ENCODE data around the gene INPP5B. TPM values are rescaled to one million over a fixed set of nuclear protein-coding genes. Genes with fewer than 3 reads are reported as not detected.

Gene INPP5B
- total and polyA plus RNA-seq, 2 experiments from 2014 or later: 6.9 to 29.1 TPM

DNA sequence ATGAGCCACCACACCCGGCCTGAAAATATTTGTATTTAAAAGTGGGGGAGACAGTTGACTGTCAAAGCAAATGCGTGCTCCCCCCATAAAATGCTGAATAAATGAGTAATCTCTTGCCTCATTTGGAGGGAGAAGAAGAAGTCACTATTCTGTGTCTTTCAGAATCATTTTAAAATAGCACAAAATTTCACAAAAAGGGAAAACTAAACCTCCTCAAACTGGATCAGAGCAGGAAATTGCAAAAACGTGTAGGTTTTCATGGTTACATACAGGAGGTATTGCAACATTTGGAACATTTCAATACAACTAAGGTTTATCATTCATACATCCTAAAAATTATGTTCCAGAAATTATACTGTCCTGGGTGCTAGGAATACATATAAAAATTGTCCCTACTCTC, 101.1 kb downstream of the INPP5B start (continued):
- TF ChIP-seq, protein P1, sequence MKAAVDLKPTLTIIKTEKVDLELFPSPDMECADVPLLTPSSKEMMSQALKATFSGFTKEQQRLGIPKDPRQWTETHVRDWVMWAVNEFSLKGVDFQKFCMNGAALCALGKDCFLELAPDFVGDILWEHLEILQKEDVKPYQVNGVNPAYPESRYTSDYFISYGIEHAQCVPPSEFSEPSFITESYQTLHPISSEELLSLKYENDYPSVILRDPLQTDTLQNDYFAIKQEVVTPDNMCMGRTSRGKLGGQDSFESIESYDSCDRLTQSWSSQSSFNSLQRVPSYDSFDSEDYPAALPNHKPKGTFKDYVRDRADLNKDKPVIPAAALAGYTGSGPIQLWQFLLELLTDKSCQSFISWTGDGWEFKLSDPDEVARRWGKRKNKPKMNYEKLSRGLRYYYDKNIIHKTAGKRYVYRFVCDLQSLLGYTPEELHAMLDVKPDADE (IDR thresholded peaks at IDR 0.05): no peak
- TF ChIP-seq ZNF331 (CRISPR knock-in tag; IDR thresholded peaks at IDR 0.05; ENCODE audit: low read depth) (no peak), NANOG (IDR thresholded peaks at IDR 0.05; ENCODE audit: borderline replicate concordance) (no peak), ZNF114 (CRISPR knock-in tag; IDR thresholded peaks at IDR 0.05) (no peak)
- TF ChIP-seq, protein P2, sequence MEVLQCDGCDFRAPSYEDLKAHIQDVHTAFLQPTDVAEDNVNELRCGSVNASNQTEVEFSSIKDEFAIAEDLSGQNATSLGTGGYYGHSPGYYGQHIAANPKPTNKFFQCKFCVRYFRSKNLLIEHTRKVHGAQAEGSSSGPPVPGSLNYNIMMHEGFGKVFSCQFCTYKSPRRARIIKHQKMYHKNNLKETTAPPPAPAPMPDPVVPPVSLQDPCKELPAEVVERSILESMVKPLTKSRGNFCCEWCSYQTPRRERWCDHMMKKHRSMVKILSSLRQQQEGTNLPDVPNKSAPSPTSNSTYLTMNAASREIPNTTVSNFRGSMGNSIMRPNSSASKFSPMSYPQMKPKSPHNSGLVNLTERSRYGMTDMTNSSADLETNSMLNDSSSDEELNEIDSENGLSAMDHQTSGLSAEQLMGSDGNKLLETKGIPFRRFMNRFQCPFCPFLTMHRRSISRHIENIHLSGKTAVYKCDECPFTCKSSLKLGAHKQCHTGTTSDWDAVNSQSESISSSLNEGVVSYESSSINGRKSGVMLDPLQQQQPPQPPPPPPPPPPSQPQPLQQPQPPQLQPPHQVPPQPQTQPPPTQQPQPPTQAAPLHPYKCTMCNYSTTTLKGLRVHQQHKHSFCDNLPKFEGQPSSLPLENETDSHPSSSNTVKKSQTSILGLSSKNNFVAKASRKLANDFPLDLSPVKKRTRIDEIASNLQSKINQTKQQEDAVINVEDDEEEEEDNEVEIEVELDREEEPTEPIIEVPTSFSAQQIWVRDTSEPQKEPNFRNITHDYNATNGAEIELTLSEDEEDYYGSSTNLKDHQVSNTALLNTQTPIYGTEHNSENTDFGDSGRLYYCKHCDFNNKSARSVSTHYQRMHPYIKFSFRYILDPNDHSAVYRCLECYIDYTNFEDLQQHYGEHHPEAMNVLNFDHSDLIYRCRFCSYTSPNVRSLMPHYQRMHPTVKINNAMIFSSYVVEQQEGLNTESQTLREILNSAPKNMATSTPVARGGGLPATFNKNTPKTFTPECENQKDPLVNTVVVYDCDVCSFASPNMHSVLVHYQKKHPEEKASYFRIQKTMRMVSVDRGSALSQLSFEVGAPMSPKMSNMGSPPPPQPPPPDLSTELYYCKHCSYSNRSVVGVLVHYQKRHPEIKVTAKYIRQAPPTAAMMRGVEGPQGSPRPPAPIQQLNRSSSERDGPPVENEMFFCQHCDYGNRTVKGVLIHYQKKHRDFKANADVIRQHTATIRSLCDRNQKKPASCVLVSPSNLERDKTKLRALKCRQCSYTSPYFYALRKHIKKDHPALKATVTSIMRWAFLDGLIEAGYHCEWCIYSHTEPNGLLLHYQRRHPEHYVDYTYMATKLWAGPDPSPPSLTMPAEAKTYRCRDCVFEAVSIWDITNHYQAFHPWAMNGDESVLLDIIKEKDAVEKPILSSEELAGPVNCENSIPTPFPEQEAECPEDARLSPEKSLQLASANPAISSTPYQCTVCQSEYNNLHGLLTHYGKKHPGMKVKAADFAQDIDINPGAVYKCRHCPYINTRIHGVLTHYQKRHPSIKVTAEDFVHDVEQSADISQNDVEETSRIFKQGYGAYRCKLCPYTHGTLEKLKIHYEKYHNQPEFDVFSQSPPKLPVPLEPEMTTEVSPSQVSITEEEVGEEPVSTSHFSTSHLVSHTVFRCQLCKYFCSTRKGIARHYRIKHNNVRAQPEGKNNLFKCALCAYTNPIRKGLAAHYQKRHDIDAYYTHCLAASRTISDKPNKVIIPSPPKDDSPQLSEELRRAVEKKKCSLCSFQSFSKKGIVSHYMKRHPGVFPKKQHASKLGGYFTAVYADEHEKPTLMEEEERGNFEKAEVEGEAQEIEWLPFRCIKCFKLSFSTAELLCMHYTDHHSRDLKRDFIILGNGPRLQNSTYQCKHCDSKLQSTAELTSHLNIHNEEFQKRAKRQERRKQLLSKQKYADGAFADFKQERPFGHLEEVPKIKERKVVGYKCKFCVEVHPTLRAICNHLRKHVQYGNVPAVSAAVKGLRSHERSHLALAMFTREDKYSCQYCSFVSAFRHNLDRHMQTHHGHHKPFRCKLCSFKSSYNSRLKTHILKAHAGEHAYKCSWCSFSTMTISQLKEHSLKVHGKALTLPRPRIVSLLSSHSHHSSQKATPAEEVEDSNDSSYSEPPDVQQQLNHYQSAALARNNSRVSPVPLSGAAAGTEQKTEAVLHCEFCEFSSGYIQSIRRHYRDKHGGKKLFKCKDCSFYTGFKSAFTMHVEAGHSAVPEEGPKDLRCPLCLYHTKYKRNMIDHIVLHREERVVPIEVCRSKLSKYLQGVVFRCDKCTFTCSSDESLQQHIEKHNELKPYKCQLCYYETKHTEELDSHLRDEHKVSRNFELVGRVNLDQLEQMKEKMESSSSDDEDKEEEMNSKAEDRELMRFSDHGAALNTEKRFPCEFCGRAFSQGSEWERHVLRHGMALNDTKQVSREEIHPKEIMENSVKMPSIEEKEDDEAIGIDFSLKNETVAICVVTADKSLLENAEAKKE (CRISPR knock-in tag; IDR thresholded peaks at IDR 0.05): no peak

DNA sequence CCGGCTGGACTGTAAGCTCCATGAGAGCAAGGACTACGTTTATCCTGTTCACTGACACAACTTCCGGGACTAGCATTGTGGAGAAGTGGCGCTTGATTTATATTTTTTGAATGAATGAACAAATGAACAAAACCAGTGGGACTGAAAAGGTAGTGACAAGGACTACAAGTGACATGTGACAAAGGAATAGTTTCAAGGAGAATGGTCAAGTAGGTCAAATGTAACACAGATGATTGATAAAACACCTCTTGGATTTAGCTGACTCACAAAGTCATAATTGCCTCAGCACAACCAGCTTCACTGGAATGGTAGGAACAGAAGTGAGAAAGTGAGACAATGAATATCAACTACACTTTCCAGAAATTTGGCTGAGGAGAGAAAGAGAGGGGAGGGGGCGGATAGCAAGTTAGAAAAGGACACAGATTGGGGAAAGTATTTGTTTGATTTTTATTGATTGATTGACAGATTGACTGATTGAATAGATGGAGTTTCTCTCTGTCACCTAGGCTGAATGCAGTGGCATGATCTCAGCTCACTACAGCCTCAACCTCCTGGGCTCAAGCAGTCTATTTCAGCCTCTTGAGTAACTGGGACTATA, 101.7 kb downstream of the INPP5B start:
- Mint-ChIP-seq H3K9me3 (no peaks in the 10 kb centered on the region), H3K27me3 (ENCODE audit: insufficient read depth, low read depth, poor library complexity) (no peaks in the 10 kb centered on the region), H3K27ac (peak overlapping the region; percentile 26; the same call in 1 of the 2 replicates), H3K4me3 (no peak overlapping the region), H3K36me3 (ENCODE audit: low read depth) (no peaks in the 10 kb centered on the region), H3K4me1 (no peaks in the 10 kb centered on the region)
- H3F3A ChIP-seq (replicated peaks; ENCODE audit: low read depth): no peaks in the 10 kb centered on the region
- no peaks in the 10 kb centered on the region for H3K36me3 ChIP-seq (ENCODE audit: insufficient read depth)
- H4K20me1 ChIP-seq (replicated peaks; ENCODE audit: insufficient read depth): peaks cover 24% of the 10 kb centered on the region
- no peak overlapping the region for H3K27ac ChIP-seq (ENCODE audit: low read depth)
- DNase-seq (ENCODE audit: low spot score): no peak
- H3K4me1 ChIP-seq (ENCODE audit: insufficient read depth): no peaks in the 10 kb centered on the region
- H3K4me3 ChIP-seq: no peak overlapping the region
- no peak overlapping the region for H3K4me2 ChIP-seq
- H3K9me2 ChIP-seq (ENCODE audit: insufficient read depth): no peaks in the 10 kb centered on the region
- H3K27me3 ChIP-seq (ENCODE audit: insufficient read depth): no peaks in the 10 kb centered on the region
- H3K79me2 ChIP-seq (replicated peaks; ENCODE audit: insufficient read depth): peaks cover 43% of the 10 kb centered on the region
- no peak overlapping the region for H2AFZ ChIP-seq
- ATAC-seq: no peak
- TF ChIP-seq EZH2 (IDR thresholded peaks at IDR 0.05; ENCODE audit: low read depth, unreplicated experiment): no peak
- TF ChIP-seq, protein P2 (CRISPR knock-in tag; IDR thresholded peaks at IDR 0.05): no peak
